Measurements from ENCODE around the gene DOCK3. TPM values are rescaled to one million over a fixed set of nuclear protein-coding genes. Genes with fewer than 3 reads are reported as not detected.

Gene DOCK3
- under 0.01 and 0.05 TPM in 2 replicates for total RNA-seq

GRCh38 chr3:50674349-50675178 lies at the start of gene DOCK3:
Gene DOCK3, plus strand, starts transcription at chr3:50674927. Its CDS starts 337 bp downstream, at chr3:50675264.

GRCh38 chr3:51384726-51385473 lies 710.2 kb downstream of the DOCK3 start, which contains the start of gene MANF:
Gene MANF, plus strand, starts transcription at chr3:51385291. Its CDS starts 52 bp downstream, at chr3:51385343.

GRCh38 chr3:51391075-51391565 lies 716.4 kb downstream of the DOCK3 start, which contains the start of gene RBM15B:
Gene RBM15B, plus strand, starts transcription at chr3:51391285. Its CDS starts 115 bp downstream, at chr3:51391400.

Other genes with a start within 250 kb of the DOCK3 start
- not detected in 2 replicates for gene CACNA2D2, start 171.3 kb upstream of the DOCK3 start, total RNA-seq
- gene C3orf18, start 107.2 kb upstream of the DOCK3 start, total RNA-seq = 7.5 and 10.7 TPM in 2 replicates
- 11.3 and 13.9 TPM in 2 replicates for gene HEMK1, start 105.4 kb upstream of the DOCK3 start, total RNA-seq
- gene CISH, start 63.2 kb upstream of the DOCK3 start, total RNA-seq = 3.5 and 4.7 TPM in 2 replicates
- gene MAPKAPK3, start 57.8 kb upstream of the DOCK3 start, total RNA-seq = 17.1 and 18.9 TPM in 2 replicates

Measured in cardiac ventricle fibroblast (primary cell).